Left lung (tissue), 10 donors: ENCODE measurements around the gene KRTAP12-1. TPM values are rescaled to one million over a fixed set of nuclear protein-coding genes. Genes with fewer than 3 reads are reported as not detected.

ENCODE experiments used
- ATAC-seq: fragments of 200-7000 bp; cut with Tn5 transposase; one replicate; pipeline ENCODE4 v1.9.1; 2020; ENCODE audit warnings: moderate library complexity
- DNase-seq, 4 donors: peaks; one replicate each; pipeline ENCODE4 v3.0.0-alpha.2; 2013 to 2020
- H3K27ac ChIP-seq, 2 donors: fragments of 200-600 bp; sonication (generic) in 1 of 2; one replicate each; pipeline versions ENCODE4 v1.5.0 to v1.8.0; 2020 to 2021
- H3K27me3 ChIP-seq, 2 donors: fragments of 200-600 bp; sonication (generic) in 1 of 2; one replicate each; pipeline versions ENCODE4 v1.5.0 to v1.8.0; 2020 to 2021
- H3K36me3 ChIP-seq, 2 donors: fragments of 200-600 bp; sonication (generic) in 1 of 2; one replicate each; pipeline versions ENCODE4 v1.5.0 to v1.8.0; 2020 to 2021
- H3K4me1 ChIP-seq, 2 donors: fragments of 200-600 bp; one replicate each; pipeline ENCODE4 v1.8.0; 2021
- H3K4me3 ChIP-seq, 2 donors: fragments of 200-600 bp; sonication (generic) in 1 of 2; one replicate each; pipeline versions ENCODE4 v1.5.0 to v1.8.0; 2020 to 2021; ENCODE audit warnings: mild to moderate bottlenecking in 1 of 2
- H3K9me3 ChIP-seq, 2 donors: fragments of 200-600 bp; sonication (generic) in 1 of 2; one replicate each; pipeline versions ENCODE4 v1.5.0 to v1.8.0; 2020 to 2021
- CTCF ChIP-seq, 2 donors: fragments of 200-600 bp; sonication (generic) in 1 of 2; IDR thresholded peaks; one replicate each; pipeline versions ENCODE4 v1.5.0 to v1.8.0; 2021; ENCODE audit warnings: antibody characterized with exemption in 2 of 2
- intact Hi-C, 2 donors: fragments of 100-400 bp; cut with DNase I; formaldehyde crosslinking; loops; one replicate each; pipeline versions ENCODE4 v1.11.2 to v1.14.2; 2022
- polyA plus RNA-seq, 6 donors: library from polyadenylated mRNA; unstranded; fragments of 120-200 nt; gene quantifications; one replicate each; pipeline ENCODE4 v1.2.1, GENCODE V29; 2013; ENCODE audit not compliant: insufficient read length in 6 of 6
- total RNA-seq, 2 donors: library from RNA; stranded (reverse); fragmentation: NEBNext Ultra II Directional; extraction: Animal tissue kit (Norgen Biotek cat#: 25700); gene quantifications; one replicate each; pipeline ENCODE4 v1.2.1, GENCODE V29; 2021
- donor health status: DM: no; HTN: yes; CAD: no.
- donor health status: DM: no; HTN: no; CAD: no.

Gene KRTAP12-1
- total and polyA plus RNA-seq, 8 donors: not detected

GRCh38 chr21:44654576-44655175, 27.3 kb downstream of the KRTAP12-1 start, which contains the start of gene KRTAP12-4:
KRTAP12-4 (minus strand) TSS chr21:44654659; CDS start chr21:44654614, 45 bp downstream.
- Histone ChIP-seq H3K9me3 (peaks cover 0 to 7% of the 10 kb centered on the region in 2 donors), H3K4me3 (no peak within 1 kb of the TSS), H3K27ac (no peak within 1 kb of the TSS), H3K27me3 (peaks cover 0 to 33% of the 10 kb centered on the region in 2 donors), H3K4me1 (no peaks in the 10 kb centered on the region), H3K36me3 (no peaks in the 10 kb centered on the region)
- no peak for DNase-seq
- intact Hi-C loops: no loop called here
- no peak for ATAC-seq
- no peak for TF ChIP-seq CTCF (IDR thresholded peaks at IDR 0.05)

GRCh38 chr21:44653656-44654575, 28.0 kb downstream of the KRTAP12-1 start:
- DNase-seq (peak in 1 of 4 donors; percentile 54), ATAC-seq (no peak)
- Histone ChIP-seq H3K9me3 (peaks cover 0 to 7% of the 10 kb centered on the region in 2 donors), H3K36me3 (no peaks in the 10 kb centered on the region), H3K4me1 (no peaks in the 10 kb centered on the region), H3K4me3 (no peak overlapping the region), H3K27me3 (peaks cover 0 to 38% of the 10 kb centered on the region in 2 donors), H3K27ac (no peak overlapping the region)
- TF ChIP-seq CTCF (IDR thresholded peaks at IDR 0.05): no peak
- intact Hi-C loops: no loop called here

GRCh38 chr21:44653123-44653522, 28.8 kb downstream of the KRTAP12-1 start:
- Histone ChIP-seq H3K4me1 (no peaks in the 10 kb centered on the region), H3K27ac (no peak overlapping the region), H3K9me3 (peaks cover 0 to 7% of the 10 kb centered on the region in 2 donors), H3K27me3 (peaks cover 0 to 38% of the 10 kb centered on the region in 2 donors), H3K4me3 (no peak overlapping the region), H3K36me3 (no peaks in the 10 kb centered on the region)
- ATAC-seq (no peak), DNase-seq (peak in 1 of 4 donors; percentile 45)
- intact Hi-C loops: no loop called here
- no peak for TF ChIP-seq CTCF (IDR thresholded peaks at IDR 0.05)

GRCh38 chr21:44650973-44651675, 30.8 kb downstream of the KRTAP12-1 start:
- intact Hi-C loops: no loop called here
- no peak overlapping the region for H3K4me3 ChIP-seq
- no peaks in the 10 kb centered on the region for H3K4me1 ChIP-seq
- no peak for DNase-seq
- TF ChIP-seq CTCF (IDR thresholded peaks at IDR 0.05): no peak
- no peaks in the 10 kb centered on the region for H3K9me3 ChIP-seq
- H3K36me3 ChIP-seq: no peaks in the 10 kb centered on the region
- no peak overlapping the region for H3K27ac ChIP-seq
- no peak for ATAC-seq
- H3K27me3 ChIP-seq: peaks cover 0 to 51% of the 10 kb centered on the region in 2 donors
